ENCODE measurements around the gene ZNF132. TPM values are rescaled to one million over a fixed set of nuclear protein-coding genes. Genes with fewer than 3 reads are reported as not detected.

The ZNF132 gene
- total RNA-seq, result 10.4 and 12.7 TPM in 2 replicates

GRCh38 chr19:58439576-58440554 lies at the start of gene ZNF132:
Gene ZNF132, minus strand, starts transcription at chr19:58440153. Its CDS starts 332 bp downstream, at chr19:58439821.

GRCh38 chr19:58475714-58476497 lies 36.0 kb upstream of the ZNF132 start, which contains the start of gene ZNF446:
Gene ZNF446, plus strand, starts transcription at chr19:58476352. Its CDS starts 867 bp downstream, at chr19:58477219.

GRCh38 chr19:58466760-58467589 lies 27.0 kb upstream of the ZNF132 start, which contains the start of gene ZNF324:
Gene ZNF324, plus strand, starts transcription at chr19:58467080. Its CDS starts 2,106 bp downstream, at chr19:58469186.

GRCh38 chr19:58451358-58452101 lies 11.6 kb upstream of the ZNF132 start, which contains the start of gene ZNF324B:
Gene ZNF324B, plus strand, starts transcription at chr19:58451622. Its CDS starts 2,080 bp downstream, at chr19:58453702.

GRCh38 chr19:58408152-58409009 lies 31.6 kb downstream of the ZNF132 start, which contains the start of gene ZNF584:
Gene ZNF584, plus strand, starts transcription at chr19:58408649. Its CDS starts 499 bp downstream, at chr19:58409148.

GRCh38 chr19:58395220-58395978 lies 44.6 kb downstream of the ZNF132 start, which contains the start of gene RNF225:
Gene RNF225, plus strand, starts transcription at chr19:58395656. Its CDS starts 434 bp downstream, at chr19:58396090.

GRCh38 chr19:58386576-58387337 lies 53.2 kb downstream of the ZNF132 start, which contains the start of gene RPS5:
Gene RPS5, plus strand, starts transcription at chr19:58387269. Its CDS starts 869 bp downstream, at chr19:58388138.

Other genes starting within 250 kb of the ZNF132 start
- 42.0 and 44.5 TPM in 2 replicates for gene ZNF544, start 211.2 kb downstream of the ZNF132 start, total RNA-seq
- 4.0 and 4.5 TPM in 2 replicates for gene ZNF8, start 161.2 kb downstream of the ZNF132 start, total RNA-seq
- 20.6 and 38.2 TPM in 2 replicates for gene ERVK3-1, start 134.8 kb downstream of the ZNF132 start, total RNA-seq
- 2.3 and 2.7 TPM in 2 replicates for gene ZSCAN22, start 113.2 kb downstream of the ZNF132 start, total RNA-seq
- 6.1 and 14.4 TPM in 2 replicates for gene A1BG, start 86.7 kb downstream of the ZNF132 start, total RNA-seq
- gene ZNF497, start 77.4 kb downstream of the ZNF132 start, total RNA-seq, result 0.58 and 1.1 TPM in 2 replicates
- 1.2 and 3.9 TPM in 2 replicates for gene ZNF837, start 59.1 kb downstream of the ZNF132 start, total RNA-seq
- gene RPS5, start 52.9 kb downstream of the ZNF132 start, total RNA-seq, result 2,110 and 2,179 TPM in 2 replicates
- 0.38 TPM in 1 of 2 replicates, not detected in the other for gene RNF225, start 44.5 kb downstream of the ZNF132 start, total RNA-seq
- 12.7 and 16.7 TPM in 2 replicates for gene ZNF584, start 31.5 kb downstream of the ZNF132 start, total RNA-seq
- 7.3 and 10.0 TPM in 2 replicates for gene ZNF324B, start 11.5 kb upstream of the ZNF132 start, total RNA-seq
- 11.8 and 16.3 TPM in 2 replicates for gene ZNF324, start 26.9 kb upstream of the ZNF132 start, total RNA-seq
- 5.4 and 5.9 TPM in 2 replicates for gene ZNF446, start 36.2 kb upstream of the ZNF132 start, total RNA-seq
- 2.8 and 2.9 TPM in 2 replicates for gene SLC27A5, start 71.8 kb upstream of the ZNF132 start, total RNA-seq
- 3.4 and 5.6 TPM in 2 replicates for gene ZBTB45, start 79.7 kb upstream of the ZNF132 start, total RNA-seq
- 171 and 383 TPM in 2 replicates for gene TRIM28, start 103.9 kb upstream of the ZNF132 start, total RNA-seq
- gene CHMP2A, start 115.0 kb upstream of the ZNF132 start, total RNA-seq, result 98.7 and 136 TPM in 2 replicates
- 51.0 and 87.0 TPM in 2 replicates for gene UBE2M, start 118.5 kb upstream of the ZNF132 start, total RNA-seq
- 10.9 and 20.9 TPM in 2 replicates for gene MZF1, start 133.2 kb upstream of the ZNF132 start, total RNA-seq

Measured in regular cardiac myocyte (primary cell).